Prostate gland (tissue), 2 donors: ENCODE data around the gene NLRP1. TPM values are rescaled to one million over a fixed set of nuclear protein-coding genes. Genes with fewer than 3 reads are reported as not detected.

ENCODE experiments used
- DNase-seq: peaks from one replicate; pipeline ENCODE4 v3.0.0-alpha.2; 2019; ENCODE audit warnings: low spot score
- H3K27ac ChIP-seq, 2 donors: fragments of 200-600 bp; sonication (generic); 2 replicates each; pipeline ENCODE4 v1.5.1; 2017 to 2019
- H3K27me3 ChIP-seq: fragments of 200-600 bp; sonication (generic); replicated peaks from 2 replicates; pipeline ENCODE4 v1.5.1; 2019; ENCODE audit not compliant: insufficient read depth
- H3K36me3 ChIP-seq, 2 donors: fragments of 200-600 bp; sonication (generic); 1 replicate in 1 of 2; 2 replicates in 1 of 2; pipeline versions ENCODE4 v1.5.1 to v1.8.1; 2017 to 2019
- H3K4me1 ChIP-seq: fragments of 200-600 bp; sonication (generic); replicated peaks from 2 replicates; pipeline ENCODE4 v1.5.1; 2019
- H3K4me3 ChIP-seq, 2 donors: fragments of 200-600 bp; sonication (generic); 2 replicates each; pipeline ENCODE4 v1.5.1; 2017 to 2019
- H3K9me3 ChIP-seq: fragments of 200-600 bp; sonication (generic); 2 replicates; pipeline ENCODE4 v1.5.1; 2017
- POLR2A ChIP-seq: fragments of 450-650 bp; IDR thresholded peaks from one replicate; pipeline ENCODE4 v1.6.1; 2016; ENCODE audit warnings: antibody characterized with exemption, mild to moderate bottlenecking
- POLR2AphosphoS5 ChIP-seq: sonication (generic); formaldehyde crosslinking; IDR thresholded peaks from one replicate; pipeline ENCODE4 v1.6.1; 2017; ENCODE audit warnings: antibody characterized with exemption
- WGBS: methylation state at CpG from one replicate; pipeline ENCODE4 v1.1.5; 2018; 5-methylcytosine and 5-hydroxymethylcytosine counted together
- intact Hi-C: fragments of 100-400 bp; cut with DNase I; formaldehyde crosslinking; loops from one replicate; pipeline ENCODE4 v1.14.2; 2022
- total RNA-seq, 2 donors: library from RNA; depleted of rRNA; stranded (reverse); fragments of >200 nt; gene quantifications; one replicate each; pipeline ENCODE4 v1.1.0, GENCODE V29; 2016
- TF ChIP-seq, protein P1 (sequence below), 4 experiments: fragments of 200-600 bp in 2 of 4; fragments of 450-650 bp in 2 of 4; sonication (generic) in 2 of 4; IDR thresholded peaks; 1 replicate in 3 of 4; 2 replicates in 1 of 4; pipeline ENCODE4 v1.5.1; 2016 to 2019; ENCODE audit warnings: antibody characterized with exemption in 4 of 4, mild to moderate bottlenecking in 2 of 4, moderate library complexity in 2 of 4

The NLRP1 gene
- total RNA-seq, 2 donors from 2014 or later: 10.7 to 29.9 TPM

DNA sequence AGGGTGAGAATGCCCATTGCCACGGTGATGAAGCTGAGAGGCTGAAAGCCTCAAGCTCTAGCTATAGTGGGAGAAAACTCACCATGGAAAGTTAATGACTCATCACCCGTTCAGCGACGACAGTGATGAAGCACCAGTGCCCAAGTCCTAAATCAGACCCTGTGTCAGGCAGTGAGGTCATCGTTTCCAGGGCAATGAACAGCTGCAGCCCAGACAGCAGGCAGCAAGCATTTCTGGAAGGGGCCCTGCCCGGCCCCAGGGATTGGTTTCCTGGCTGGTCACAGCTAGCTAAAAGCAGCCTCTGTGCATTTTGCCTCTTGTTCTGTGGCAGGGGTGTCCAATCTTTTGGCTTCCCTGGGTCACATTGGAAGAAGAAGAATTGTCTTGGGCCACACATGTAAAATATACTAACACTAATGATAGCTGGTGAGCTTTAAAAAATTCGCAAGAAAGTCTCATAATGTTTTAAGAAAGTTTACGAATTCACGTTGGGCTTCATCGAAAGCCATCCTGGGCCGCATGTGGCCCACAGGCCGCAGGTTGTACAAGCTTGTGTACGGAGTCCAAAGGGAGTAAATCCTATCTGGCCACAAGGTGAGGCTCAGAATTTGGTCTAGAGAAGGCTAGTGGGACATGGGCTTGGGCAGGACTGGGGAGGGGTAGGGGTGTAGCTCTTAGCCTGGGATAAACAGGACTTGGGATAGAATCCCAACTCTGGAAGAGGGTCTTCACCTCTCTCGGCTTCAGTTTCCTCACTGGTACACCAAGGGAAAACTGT lies 57.3 kb downstream of the NLRP1 start:
- H3K9me3 ChIP-seq: no peaks in the 10 kb centered on the region
- WGBS: 56% methylated on average over 14 of the region's 14 CpGs
- no peak overlapping the region for H3K4me3 ChIP-seq
- H3K4me1 ChIP-seq: no peaks in the 10 kb centered on the region
- H3K27me3 ChIP-seq: no peaks in the 10 kb centered on the region
- TF ChIP-seq, protein P1, sequence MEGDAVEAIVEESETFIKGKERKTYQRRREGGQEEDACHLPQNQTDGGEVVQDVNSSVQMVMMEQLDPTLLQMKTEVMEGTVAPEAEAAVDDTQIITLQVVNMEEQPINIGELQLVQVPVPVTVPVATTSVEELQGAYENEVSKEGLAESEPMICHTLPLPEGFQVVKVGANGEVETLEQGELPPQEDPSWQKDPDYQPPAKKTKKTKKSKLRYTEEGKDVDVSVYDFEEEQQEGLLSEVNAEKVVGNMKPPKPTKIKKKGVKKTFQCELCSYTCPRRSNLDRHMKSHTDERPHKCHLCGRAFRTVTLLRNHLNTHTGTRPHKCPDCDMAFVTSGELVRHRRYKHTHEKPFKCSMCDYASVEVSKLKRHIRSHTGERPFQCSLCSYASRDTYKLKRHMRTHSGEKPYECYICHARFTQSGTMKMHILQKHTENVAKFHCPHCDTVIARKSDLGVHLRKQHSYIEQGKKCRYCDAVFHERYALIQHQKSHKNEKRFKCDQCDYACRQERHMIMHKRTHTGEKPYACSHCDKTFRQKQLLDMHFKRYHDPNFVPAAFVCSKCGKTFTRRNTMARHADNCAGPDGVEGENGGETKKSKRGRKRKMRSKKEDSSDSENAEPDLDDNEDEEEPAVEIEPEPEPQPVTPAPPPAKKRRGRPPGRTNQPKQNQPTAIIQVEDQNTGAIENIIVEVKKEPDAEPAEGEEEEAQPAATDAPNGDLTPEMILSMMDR (IDR thresholded peaks at IDR 0.05): no peak
- TF ChIP-seq POLR2A (no peak), POLR2AphosphoS5 (peak; percentile 17)
- intact Hi-C loops: no loop called here
- DNase-seq: peak; percentile 12
- H3K36me3 ChIP-seq: no peaks in the 10 kb centered on the region
- H3K27ac ChIP-seq: no peak overlapping the region

- no peaks in the 10 kb centered on the region for H3K9me3 ChIP-seq
- DNase-seq: no peak
- no peak overlapping the region for H3K27ac ChIP-seq
- no peaks in the 10 kb centered on the region for H3K27me3 ChIP-seq
- intact Hi-C loops: no loop called here
- H3K4me3 ChIP-seq: no peak overlapping the region
- H3K36me3 ChIP-seq: no peaks in the 10 kb centered on the region
- 95% methylated on average over 5 of the region's 5 CpGs for WGBS
- H3K4me1 ChIP-seq: no peaks in the 10 kb centered on the region
- TF ChIP-seq, protein P1 (IDR thresholded peaks at IDR 0.05): no peak
- no peak for TF ChIP-seq POLR2AphosphoS5
- TF ChIP-seq POLR2A: no peak
Observed at GRCh38 chr17:5523249-5523648, 61.1 kb downstream of the NLRP1 start.

GRCh38 chr17:5522476-5522875 lies 61.8 kb downstream of the NLRP1 start:
- H3K4me1 ChIP-seq: no peaks in the 10 kb centered on the region
- 94% methylated on average over 1 of the region's 1 CpG for WGBS
- no peak overlapping the region for H3K4me3 ChIP-seq
- DNase-seq: no peak
- H3K9me3 ChIP-seq: no peaks in the 10 kb centered on the region
- no peak overlapping the region for H3K27ac ChIP-seq
- no peaks in the 10 kb centered on the region for H3K36me3 ChIP-seq
- intact Hi-C loops: no loop called here
- H3K27me3 ChIP-seq: no peaks in the 10 kb centered on the region
- TF ChIP-seq POLR2AphosphoS5 (no peak), POLR2A (no peak)
- TF ChIP-seq, protein P1 (IDR thresholded peaks at IDR 0.05): no peak

- H3K27me3 ChIP-seq: no peaks in the 10 kb centered on the region
- intact Hi-C loops: no loop called here
- no peak overlapping the region for H3K27ac ChIP-seq
- no peaks in the 10 kb centered on the region for H3K9me3 ChIP-seq
- H3K36me3 ChIP-seq: no peaks in the 10 kb centered on the region
- WGBS: 51% methylated on average over 5 of the region's 5 CpGs
- no peak for DNase-seq
- no peak for TF ChIP-seq POLR2AphosphoS5
- TF ChIP-seq POLR2A: no peak
- TF ChIP-seq, protein P1 (IDR thresholded peaks at IDR 0.05): no peak
- no peak overlapping the region for H3K4me3 ChIP-seq
- H3K4me1 ChIP-seq: no peaks in the 10 kb centered on the region
Observed at GRCh38 chr17:5516060-5516792, 68.1 kb downstream of the NLRP1 start.
